ENCODE results near the gene SORCS3. TPM values are rescaled to one million over a fixed set of nuclear protein-coding genes. Genes with fewer than 3 reads are reported as not detected.

Gene SORCS3
- total RNA-seq, 1 experiment from 2014 or later, result not detected

DNA sequence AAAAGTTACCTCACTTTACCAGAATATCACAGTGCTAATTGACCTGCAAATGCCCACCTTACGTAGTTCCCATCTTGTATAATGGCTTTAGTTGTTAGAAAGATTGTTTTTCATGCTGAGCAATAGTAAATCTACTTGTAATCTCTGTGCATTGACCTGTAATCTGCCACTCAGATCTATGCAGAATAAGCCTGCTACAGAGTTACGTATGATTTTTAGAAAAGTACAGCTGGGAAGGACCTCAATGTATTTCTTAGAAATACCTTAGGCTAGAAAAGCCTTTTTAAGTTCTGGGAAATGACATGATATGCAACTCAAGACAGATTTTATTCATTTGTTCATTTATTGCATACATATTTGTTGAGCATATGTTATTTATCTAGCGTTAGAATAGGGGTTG, 530.9 kb downstream of the SORCS3 start:
- Histone ChIP-seq H3F3A (ENCODE audit: low read length, unreplicated experiment) (no peaks in the 10 kb centered on the region), H3K27me3 (ENCODE audit: low read length) (no peaks in the 10 kb centered on the region), H3K9me2 (replicated peaks; ENCODE audit: low read length) (no peaks in the 10 kb centered on the region), H3K79me2 (ENCODE audit: low read length) (no peaks in the 10 kb centered on the region), H4K20me1 (ENCODE audit: low read length) (no peaks in the 10 kb centered on the region), H3K4me3 (ENCODE audit: low read length) (no peak overlapping the region), H3K36me3 (ENCODE audit: low read depth, low read length) (no peaks in the 10 kb centered on the region), H3K27ac (ENCODE audit: low read length) (no peak overlapping the region), H3K4me1 (ENCODE audit: insufficient read depth, low read length) (no peaks in the 10 kb centered on the region), H3K9ac (ENCODE audit: low read length) (no peak overlapping the region), H3K9me3 (ENCODE audit: low read length) (no peaks in the 10 kb centered on the region), H2AFZ (ENCODE audit: low read length) (no peak overlapping the region), H3K4me2 (ENCODE audit: low read length) (no peak overlapping the region)
- ATAC-seq, result no peak
- TF ChIP-seq, protein P1, sequence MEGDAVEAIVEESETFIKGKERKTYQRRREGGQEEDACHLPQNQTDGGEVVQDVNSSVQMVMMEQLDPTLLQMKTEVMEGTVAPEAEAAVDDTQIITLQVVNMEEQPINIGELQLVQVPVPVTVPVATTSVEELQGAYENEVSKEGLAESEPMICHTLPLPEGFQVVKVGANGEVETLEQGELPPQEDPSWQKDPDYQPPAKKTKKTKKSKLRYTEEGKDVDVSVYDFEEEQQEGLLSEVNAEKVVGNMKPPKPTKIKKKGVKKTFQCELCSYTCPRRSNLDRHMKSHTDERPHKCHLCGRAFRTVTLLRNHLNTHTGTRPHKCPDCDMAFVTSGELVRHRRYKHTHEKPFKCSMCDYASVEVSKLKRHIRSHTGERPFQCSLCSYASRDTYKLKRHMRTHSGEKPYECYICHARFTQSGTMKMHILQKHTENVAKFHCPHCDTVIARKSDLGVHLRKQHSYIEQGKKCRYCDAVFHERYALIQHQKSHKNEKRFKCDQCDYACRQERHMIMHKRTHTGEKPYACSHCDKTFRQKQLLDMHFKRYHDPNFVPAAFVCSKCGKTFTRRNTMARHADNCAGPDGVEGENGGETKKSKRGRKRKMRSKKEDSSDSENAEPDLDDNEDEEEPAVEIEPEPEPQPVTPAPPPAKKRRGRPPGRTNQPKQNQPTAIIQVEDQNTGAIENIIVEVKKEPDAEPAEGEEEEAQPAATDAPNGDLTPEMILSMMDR (conservative IDR thresholded peaks at IDR 0.05; ENCODE audit: low read depth, low read length), result no peak
- no peak for TF ChIP-seq EZH2phosphoT487 (IDR thresholded peaks at IDR 0.05; ENCODE audit: borderline replicate concordance, low read length)
- no peak for TF ChIP-seq EZH2 (IDR thresholded peaks at IDR 0.05; ENCODE audit: low read length, unreplicated experiment)
- ChIA-PET POLR2A (ENCODE audit: unreplicated experiment) (no interaction called here), CTCF (no interaction called here)
- no peak for DNase-seq
- intact Hi-C loops (cut with micrococcal nuclease), result no loop called here
- no TSS peak for BruUV-seq (replicated peaks)

DNA sequence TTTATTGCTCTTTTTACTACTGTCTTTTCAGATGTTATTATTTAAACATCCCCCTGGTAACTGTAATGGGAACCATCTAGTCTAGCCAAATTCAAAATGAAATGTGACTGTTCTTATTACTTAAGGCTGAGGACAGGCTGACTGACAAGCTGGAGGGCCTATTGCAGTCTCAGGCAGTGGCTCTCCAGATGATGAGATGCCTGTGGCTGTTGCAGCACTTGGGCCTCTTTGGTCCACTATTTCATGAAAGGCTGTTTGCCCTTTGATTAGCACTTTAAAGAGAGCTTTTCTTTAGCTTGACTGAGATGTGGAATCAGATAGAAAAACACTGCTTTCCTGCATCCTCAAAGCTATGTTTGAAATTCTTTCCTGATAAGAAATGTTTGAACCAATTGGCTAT, 540.5 kb downstream of the SORCS3 start:
- H3K9ac ChIP-seq (ENCODE audit: low read length), result no peak overlapping the region
- H3K4me2 ChIP-seq (ENCODE audit: low read length), result no peak overlapping the region
- BruUV-seq (replicated peaks), result no TSS peak
- intact Hi-C loops (cut with micrococcal nuclease), result no loop called here
- no peaks in the 10 kb centered on the region for H3K9me2 ChIP-seq (replicated peaks; ENCODE audit: low read length)
- H3K9me3 ChIP-seq (ENCODE audit: low read length), result no peaks in the 10 kb centered on the region
- no peaks in the 10 kb centered on the region for H4K20me1 ChIP-seq (ENCODE audit: low read length)
- no peaks in the 10 kb centered on the region for H3K27me3 ChIP-seq (ENCODE audit: low read length)
- H3K27ac ChIP-seq (ENCODE audit: low read length), result no peak overlapping the region
- ChIA-PET POLR2A (ENCODE audit: unreplicated experiment) (no interaction called here), CTCF (no interaction called here)
- DNase-seq (no peak), ATAC-seq (no peak)
- H3K79me2 ChIP-seq (ENCODE audit: low read length), result no peaks in the 10 kb centered on the region
- H3K36me3 ChIP-seq (ENCODE audit: low read depth, low read length), result no peaks in the 10 kb centered on the region
- H3K4me1 ChIP-seq (ENCODE audit: insufficient read depth, low read length), result no peaks in the 10 kb centered on the region
- H2AFZ ChIP-seq (ENCODE audit: low read length), result no peak overlapping the region
- no peak overlapping the region for H3K4me3 ChIP-seq (ENCODE audit: low read length)
- no peaks in the 10 kb centered on the region for H3F3A ChIP-seq (ENCODE audit: low read length, unreplicated experiment)
- TF ChIP-seq, protein P1 (conservative IDR thresholded peaks at IDR 0.05; ENCODE audit: low read depth, low read length), result no peak
- TF ChIP-seq EZH2 (IDR thresholded peaks at IDR 0.05; ENCODE audit: low read length, unreplicated experiment) (no peak), EZH2phosphoT487 (IDR thresholded peaks at IDR 0.05; ENCODE audit: borderline replicate concordance, low read length) (no peak)

DNA sequence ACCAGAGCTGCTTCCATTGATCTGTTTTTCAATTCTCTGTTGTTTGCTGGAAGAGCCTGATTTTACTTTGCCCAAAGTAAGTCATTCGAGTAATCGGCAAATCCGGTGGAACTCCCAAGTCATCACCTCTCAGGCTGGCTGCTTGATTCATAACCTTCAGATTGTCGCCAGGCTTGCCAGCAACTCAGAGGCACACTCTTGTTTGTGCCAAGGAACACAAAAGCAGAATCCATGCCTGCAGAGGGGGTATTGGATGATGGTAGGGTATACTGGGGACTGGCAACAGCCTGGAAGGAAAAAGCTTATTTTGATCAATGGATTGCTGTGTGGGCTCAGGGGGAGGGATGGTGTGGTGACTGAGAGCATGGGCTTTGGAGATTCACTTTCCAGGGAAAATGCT, 542.4 kb downstream of the SORCS3 start:
- ATAC-seq (no peak), DNase-seq (no peak)
- Histone ChIP-seq H2AFZ (ENCODE audit: low read length) (no peak overlapping the region), H3K79me2 (ENCODE audit: low read length) (no peaks in the 10 kb centered on the region), H3K27me3 (ENCODE audit: low read length) (no peaks in the 10 kb centered on the region), H3F3A (ENCODE audit: low read length, unreplicated experiment) (no peaks in the 10 kb centered on the region), H3K4me3 (ENCODE audit: low read length) (no peak overlapping the region), H3K4me1 (ENCODE audit: insufficient read depth, low read length) (no peaks in the 10 kb centered on the region), H3K9ac (ENCODE audit: low read length) (no peak overlapping the region), H3K9me3 (ENCODE audit: low read length) (no peaks in the 10 kb centered on the region), H4K20me1 (ENCODE audit: low read length) (no peaks in the 10 kb centered on the region), H3K36me3 (ENCODE audit: low read depth, low read length) (no peaks in the 10 kb centered on the region), H3K9me2 (replicated peaks; ENCODE audit: low read length) (no peaks in the 10 kb centered on the region), H3K4me2 (ENCODE audit: low read length) (no peak overlapping the region), H3K27ac (ENCODE audit: low read length) (no peak overlapping the region)
- BruUV-seq (replicated peaks), result no TSS peak
- CTCF ChIA-PET, result no interaction called here
- intact Hi-C loops (cut with micrococcal nuclease), result no loop called here
- TF ChIP-seq EZH2 (IDR thresholded peaks at IDR 0.05; ENCODE audit: low read length, unreplicated experiment) (no peak), EZH2phosphoT487 (IDR thresholded peaks at IDR 0.05; ENCODE audit: borderline replicate concordance, low read length) (no peak)
- TF ChIP-seq, protein P1 (conservative IDR thresholded peaks at IDR 0.05; ENCODE audit: low read depth, low read length), result no peak
- POLR2A ChIA-PET (ENCODE audit: unreplicated experiment), result no interaction called here

Measured in PC-3 (cell line).